ENCODE measurements around the gene KLHL22. TPM values are rescaled to one million over a fixed set of nuclear protein-coding genes. Genes with fewer than 3 reads are reported as not detected.
A peak's percentile ranks its signal among the peaks of the same experiment; 100 is the strongest.

KLHL22 gene
- total and polyA plus RNA-seq, 2 of the 13 experiments (the other 11 are each of a cell fraction or from before 2014, with no cell fraction given) = 10.9 to 14.8 TPM

GRCh38 chr22:20393705-20394476 lies 101.7 kb downstream of the KLHL22 start, which contains the start of gene ZNF74 (continued):
- TF ChIP-seq, protein P1, sequence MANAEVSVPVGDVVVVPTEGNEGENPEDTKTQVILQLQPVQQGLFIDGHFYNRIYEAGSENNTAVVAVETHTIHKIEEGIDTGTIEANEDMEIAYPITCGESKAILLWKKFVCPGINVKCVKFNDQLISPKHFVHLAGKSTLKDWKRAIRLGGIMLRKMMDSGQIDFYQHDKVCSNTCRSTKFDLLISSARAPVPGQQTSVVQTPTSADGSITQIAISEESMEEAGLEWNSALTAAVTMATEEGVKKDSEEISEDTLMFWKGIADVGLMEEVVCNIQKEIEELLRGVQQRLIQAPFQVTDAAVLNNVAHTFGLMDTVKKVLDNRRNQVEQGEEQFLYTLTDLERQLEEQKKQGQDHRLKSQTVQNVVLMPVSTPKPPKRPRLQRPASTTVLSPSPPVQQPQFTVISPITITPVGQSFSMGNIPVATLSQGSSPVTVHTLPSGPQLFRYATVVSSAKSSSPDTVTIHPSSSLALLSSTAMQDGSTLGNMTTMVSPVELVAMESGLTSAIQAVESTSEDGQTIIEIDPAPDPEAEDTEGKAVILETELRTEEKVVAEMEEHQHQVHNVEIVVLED (CRISPR knock-in tag; IDR thresholded peaks at IDR 0.05; ENCODE audit: borderline replicate concordance) = peak; percentile 96
- TF ChIP-seq ZKSCAN8 (CRISPR knock-in tag; IDR thresholded peaks at IDR 0.05; ENCODE audit: borderline replicate concordance) = peak; percentile 26; the same call in 1 of the 2 replicates
- TF ChIP-seq ZNF652 (CRISPR knock-in tag; IDR thresholded peaks at IDR 0.05; ENCODE audit: borderline replicate concordance, low read depth) = no peak
- TF ChIP-seq HMGXB4 (CRISPR knock-in tag; IDR thresholded peaks at IDR 0.05; ENCODE audit: borderline replicate concordance in 1 of 2, low read depth in 1 of 2) = peak in 1 of 2 experiments; percentile 58; a peak in 1 of 4 replicates
- TF ChIP-seq, protein P2, sequence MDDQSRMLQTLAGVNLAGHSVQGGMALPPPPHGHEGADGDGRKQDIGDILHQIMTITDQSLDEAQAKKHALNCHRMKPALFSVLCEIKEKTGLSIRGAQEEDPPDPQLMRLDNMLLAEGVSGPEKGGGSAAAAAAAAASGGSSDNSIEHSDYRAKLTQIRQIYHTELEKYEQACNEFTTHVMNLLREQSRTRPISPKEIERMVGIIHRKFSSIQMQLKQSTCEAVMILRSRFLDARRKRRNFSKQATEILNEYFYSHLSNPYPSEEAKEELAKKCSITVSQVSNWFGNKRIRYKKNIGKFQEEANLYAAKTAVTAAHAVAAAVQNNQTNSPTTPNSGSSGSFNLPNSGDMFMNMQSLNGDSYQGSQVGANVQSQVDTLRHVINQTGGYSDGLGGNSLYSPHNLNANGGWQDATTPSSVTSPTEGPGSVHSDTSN (CRISPR knock-in tag; IDR thresholded peaks at IDR 0.05; ENCODE audit: borderline replicate concordance) = no peak
- peak; percentile 82 for TF ChIP-seq RFXAP (CRISPR knock-in tag; IDR thresholded peaks at IDR 0.05; ENCODE audit: borderline replicate concordance)
- TF ChIP-seq MLX (CRISPR knock-in tag; IDR thresholded peaks at IDR 0.05) = no peak
- TF ChIP-seq TRAFD1 (CRISPR knock-in tag; IDR thresholded peaks at IDR 0.05; ENCODE audit: borderline replicate concordance) = no peak
- TF ChIP-seq ZFP41 (CRISPR knock-in tag; IDR thresholded peaks at IDR 0.05; ENCODE audit: borderline replicate concordance) = peak; percentile 88; the same call in 1 of the 2 replicates
- TF ChIP-seq ZBTB7B (CRISPR knock-in tag; IDR thresholded peaks at IDR 0.05) = peak; percentile 59; the same call in 1 of the 2 replicates
- peak; percentile 90 for TF ChIP-seq ARID4A (CRISPR knock-in tag; IDR thresholded peaks at IDR 0.05; ENCODE audit: borderline replicate concordance)
- no peak for TF ChIP-seq JUN (CRISPR knock-in tag; IDR thresholded peaks at IDR 0.05)
- TF ChIP-seq YY1 (IDR thresholded peaks at IDR 0.05; ENCODE audit: insufficient read depth, insufficient replicate concordance, low read depth, low read length) = peak; percentile 84
- no peak for TF ChIP-seq RXRA (CRISPR knock-in tag; IDR thresholded peaks at IDR 0.05)
- 0 out of 2 replicates have a peak, but pooled peaks have one; percentile 87 for TF ChIP-seq ZNF75D (CRISPR knock-in tag; IDR thresholded peaks at IDR 0.05; ENCODE audit: borderline replicate concordance)

Measured in HepG2 (cell line).